ENCODE measurements around the gene PIGU.
"Not testable (repeated sequence)": the region's sequence is repeated elsewhere in the genome, so short reads cannot be mapped to it uniquely, and the experiment has no call there.

The PIGU gene

GRCh38 chr20:34514897-34515483 is 161.9 kb downstream of the PIGU start:
- DNase-seq (ENCODE audit: low read depth in 3 of 3) = no peak

GRCh38 chr20:34514034-34514433 is 162.9 kb downstream of the PIGU start:
- not testable (repeated sequence) for DNase-seq (ENCODE audit: low read depth in 3 of 3)

- no peak for DNase-seq (ENCODE audit: low read depth in 3 of 3)
Observed at GRCh38 chr20:34512955-34513419, 163.9 kb downstream of the PIGU start.

- no peak for DNase-seq (ENCODE audit: low read depth in 3 of 3)
Observed at GRCh38 chr20:34512266-34512954, 164.5 kb downstream of the PIGU start.

- no peak for DNase-seq (ENCODE audit: low read depth in 3 of 3)
Observed at GRCh38 chr20:34511891-34512265, 165.0 kb downstream of the PIGU start.

- no peak for DNase-seq (ENCODE audit: low read depth in 3 of 3)
Observed at GRCh38 chr20:34510575-34510974, 166.3 kb downstream of the PIGU start.
